ENCODE results near the gene KAT6B.

- no peak for TF ChIP-seq CTCF (IDR thresholded peaks at IDR 0.05; ENCODE audit: poor library complexity, severe bottlenecking)
- no peak for TF ChIP-seq EZH2 (IDR thresholded peaks at IDR 0.05; ENCODE audit: borderline replicate concordance, insufficient read depth, low read length, poor library complexity, severe bottlenecking)
- TF ChIP-seq REST (IDR thresholded peaks at IDR 0.05; ENCODE audit: borderline replicate concordance) = no peak
Measured at GRCh38 chr10:74992068-74992467, 165.7 kb downstream of the KAT6B start.
